IMR-90 (cell line): ENCODE results near the gene NIPAL3. TPM values are rescaled to one million over a fixed set of nuclear protein-coding genes. Genes with fewer than 3 reads are reported as not detected.

ENCODE experiments used
- ATAC-seq: fragments of 200-7000 bp; cut with Tn5 transposase; 2 replicates; pipeline ENCODE4 v1.9.1; 2020; ENCODE audit warnings: low read depth, mild to moderate bottlenecking, moderate library complexity
- BruUV-seq: library from RNA; stranded (reverse); fragments of 400-500 nt; replicated peaks from 2 replicates; lab custom pipeline; 2021; lab: Mats Ljungman, UMichigan
- CTCF ChIA-PET: fragments of 300-600 bp; formaldehyde crosslinking; extraction: SDS; loops from one replicate; lab custom pipeline; 2021; ENCODE audit warnings: antibody characterized with exemption; lab: Yijun Ruan, JAX
- POLR2A ChIA-PET: fragments of 300-600 bp; sonication (Branson Sonifier 250); formaldehyde crosslinking; loops from one replicate; lab custom pipeline; 2022; ENCODE audit warnings: antibody characterized with exemption; ENCODE audit not compliant: unreplicated experiment; lab: Charles Lee
- DNase-seq: peaks from one replicate; pipeline ENCODE4 v3.0.0; 2013
- H2AFZ ChIP-seq: replicated peaks from 2 replicates; pipeline ENCODE3; 2013; ENCODE audit warnings: low read length, mild to moderate bottlenecking; ENCODE audit not compliant: poor library complexity
- H2AK5ac ChIP-seq: 2 replicates; pipeline ENCODE4 v1.6.1; 2013; ENCODE audit warnings: low read depth, low read length, inconsistent platforms
- H2AK9ac ChIP-seq: replicated peaks from 2 replicates; pipeline ENCODE3; 2013; ENCODE audit warnings: mild to moderate bottlenecking, low read depth, low read length, moderate library complexity; ENCODE audit not compliant: poor library complexity
- H2BK120ac ChIP-seq: 2 replicates; pipeline ENCODE4 v1.6.1; 2013; ENCODE audit warnings: low read depth, low read length, inconsistent platforms
- H2BK15ac ChIP-seq: 3 replicates; pipeline ENCODE4 v1.6.1; 2013; ENCODE audit warnings: low read depth, low read length, inconsistent platforms
- H2BK20ac ChIP-seq: 2 replicates; pipeline ENCODE4 v1.6.1; 2013; ENCODE audit warnings: low read depth, mild to moderate bottlenecking, inconsistent platforms, low read length, moderate library complexity
- H2BK5ac ChIP-seq: 2 replicates; pipeline ENCODE4 v1.6.1; 2013; ENCODE audit warnings: mild to moderate bottlenecking, low read depth, low read length, inconsistent platforms; ENCODE audit not compliant: poor library complexity, severe bottlenecking
- H3K14ac ChIP-seq: replicated peaks from 2 replicates; pipeline ENCODE4 v1.6.1; 2013; ENCODE audit warnings: low read depth, low read length, inconsistent platforms
- H3K18ac ChIP-seq: 2 replicates; pipeline ENCODE4 v1.6.1; 2013; ENCODE audit warnings: low read depth, low read length, control low read depth
- H3K23ac ChIP-seq: 2 replicates; pipeline ENCODE4 v1.6.1; 2013; ENCODE audit warnings: low read depth, low read length, inconsistent platforms
- H3K27ac ChIP-seq: 2 replicates; pipeline ENCODE4 v1.5.1; 2013; ENCODE audit warnings: mild to moderate bottlenecking, control low read depth, low read length; ENCODE audit not compliant: insufficient read depth
- H3K27me3 ChIP-seq: 2 replicates; pipeline ENCODE4 v1.6.1; 2013; ENCODE audit warnings: low read length; ENCODE audit not compliant: control insufficient read depth, insufficient read depth
- H3K36me3 ChIP-seq: 2 replicates; pipeline ENCODE4 v1.6.1; 2013; ENCODE audit warnings: low read length, mixed read lengths; ENCODE audit not compliant: control insufficient read depth, insufficient read depth
- H3K4ac ChIP-seq: 2 replicates; pipeline ENCODE4 v1.6.1; 2013; ENCODE audit warnings: low read depth, low read length, inconsistent platforms
- H3K4me1 ChIP-seq: 2 replicates; pipeline ENCODE4 v1.6.1; 2013; ENCODE audit warnings: low read length, mixed read lengths; ENCODE audit not compliant: control insufficient read depth, insufficient read depth
- H3K4me2 ChIP-seq: 2 replicates; pipeline ENCODE4 v1.6.1; 2013; ENCODE audit warnings: low read depth, mild to moderate bottlenecking, control low read depth, low read length, moderate library complexity
- H3K4me3 ChIP-seq: 2 replicates; pipeline ENCODE4 v1.5.1; 2013; ENCODE audit warnings: low read depth, mild to moderate bottlenecking, control low read depth, low read length, moderate library complexity; ENCODE audit not compliant: insufficient read depth
- H3K56ac ChIP-seq: 2 replicates; pipeline ENCODE4 v1.6.1; 2013; ENCODE audit warnings: low read length, inconsistent platforms; ENCODE audit not compliant: insufficient read depth; ENCODE audit errors: extremely low read depth
- H3K79me1 ChIP-seq, 2 experiments: 2 replicates each; pipeline ENCODE4 v1.6.1; 2013; ENCODE audit warnings: low read length in 2 of 2, inconsistent platforms in 1 of 2, low read depth in 1 of 2
- H3K9ac ChIP-seq: 2 replicates; pipeline ENCODE4 v1.6.1; 2013; ENCODE audit warnings: low read depth, low read length, control low read depth
- H3K9me1 ChIP-seq: 2 replicates; pipeline ENCODE4 v1.6.1; 2013; ENCODE audit warnings: low read length, inconsistent platforms; ENCODE audit not compliant: insufficient read depth
- H3K9me3 ChIP-seq: 2 replicates; pipeline ENCODE4 v1.6.1; 2013; ENCODE audit warnings: low read length; ENCODE audit not compliant: control insufficient read depth, insufficient read depth
- H4K20me1 ChIP-seq: 2 replicates; pipeline ENCODE4 v1.6.1; 2013; ENCODE audit warnings: low read length, inconsistent platforms; ENCODE audit not compliant: insufficient read depth
- H4K5ac ChIP-seq: 2 replicates; pipeline ENCODE4 v1.6.1; 2013; ENCODE audit warnings: mild to moderate bottlenecking, low read depth, low read length, control low read depth
- H4K8ac ChIP-seq, 2 experiments: 2 replicates each; pipeline ENCODE4 v1.6.1; 2013; ENCODE audit warnings: low read depth in 2 of 2, low read length in 2 of 2, control low read depth in 1 of 2, inconsistent platforms in 1 of 2
- H4K91ac ChIP-seq: 2 replicates; pipeline ENCODE4 v1.6.1; 2013; ENCODE audit warnings: low read depth, low read length, inconsistent platforms; ENCODE audit not compliant: insufficient read depth
- BHLHE40 ChIP-seq: fragments of 150-350 bp; IDR thresholded peaks from 2 replicates; pipeline ENCODE4 v1.6.1; 2016; ENCODE audit warnings: mild to moderate bottlenecking, low read depth, low read length
- CEBPB ChIP-seq: IDR thresholded peaks from 2 replicates; pipeline ENCODE4 v1.6.1; 2012; ENCODE audit warnings: low read depth, low read length, improper control_type of control experiment
- CHD1 ChIP-seq: IDR thresholded peaks from 2 replicates; pipeline ENCODE4 v1.6.1; 2012; ENCODE audit warnings: low read depth, low read length, improper control_type of control experiment
- CTCF ChIP-seq: conservative IDR thresholded peaks from 2 replicates; pipeline ENCODE4 v1.5.1; 2012; ENCODE audit warnings: mild to moderate bottlenecking, low read depth, low read length, improper control_type of control experiment
- FOS ChIP-seq: fragments of 150-350 bp; IDR thresholded peaks from 2 replicates; pipeline ENCODE4 v1.6.1; 2016; ENCODE audit warnings: low read depth, low read length
- MAFK ChIP-seq: IDR thresholded peaks from 2 replicates; pipeline ENCODE4 v1.6.1; 2012; ENCODE audit warnings: low read depth, low read length, improper control_type of control experiment
- MAZ ChIP-seq: IDR thresholded peaks from 2 replicates; pipeline ENCODE4 v1.6.1; 2012; ENCODE audit warnings: low read depth, mild to moderate bottlenecking, low read length, improper control_type of control experiment, moderate library complexity, borderline replicate concordance
- MXI1 ChIP-seq: IDR thresholded peaks from 2 replicates; pipeline ENCODE4 v1.6.1; 2012; ENCODE audit warnings: low read depth, mild to moderate bottlenecking, low read length, moderate library complexity, borderline replicate concordance
- NFE2L2 ChIP-seq: fragments of 150-350 bp; IDR thresholded peaks from 2 replicates; pipeline ENCODE4 v1.6.1; 2016; ENCODE audit warnings: low read depth, mild to moderate bottlenecking, low read length
- POLR2A ChIP-seq: IDR thresholded peaks from 2 replicates; pipeline ENCODE4 v1.6.1; 2012; ENCODE audit warnings: mild to moderate bottlenecking, low read depth, low read length
- RAD21 ChIP-seq: IDR thresholded peaks from 2 replicates; pipeline ENCODE4 v1.6.1; 2012; ENCODE audit warnings: low read length, improper control_type of control experiment
- RCOR1 ChIP-seq: IDR thresholded peaks from 2 replicates; pipeline ENCODE4 v1.6.1; 2012; ENCODE audit warnings: mild to moderate bottlenecking, low read length, improper control_type of control experiment; ENCODE audit not compliant: insufficient replicate concordance
- RFX5 ChIP-seq: IDR thresholded peaks from 2 replicates; pipeline ENCODE4 v1.8.0; 2012; ENCODE audit warnings: low read depth, mild to moderate bottlenecking, low read length, moderate library complexity
- SMC3 ChIP-seq: fragments of 150-350 bp; IDR thresholded peaks from 2 replicates; pipeline ENCODE4 v1.6.1; 2016; ENCODE audit warnings: low read depth, mild to moderate bottlenecking, antibody characterized with exemption, low read length, moderate library complexity
- USF2 ChIP-seq: fragments of 150-350 bp; IDR thresholded peaks from 2 replicates; pipeline ENCODE4 v1.6.1; 2017; ENCODE audit warnings: mild to moderate bottlenecking, antibody characterized with exemption, low read length, low read depth
- WGBS, 2 experiments: methylation state at CpG; one replicate each; pipeline versions ENCODE4 v1.1.5 to v1.1.7; 2013; ENCODE audit warnings: missing lambda C conversion rate in 2 of 2; ENCODE audit not compliant: insufficient read length in 1 of 2; ENCODE audit errors: extremely low coverage in 2 of 2; 5-methylcytosine and 5-hydroxymethylcytosine counted together
- dilution Hi-C: fragments of 300-500 bp; cut with HindIII; formaldehyde crosslinking; loops from one replicate; pipeline ENCODE4 v1.14.3; 2018; ENCODE audit warnings: low sequenced_read_pairs; ENCODE audit not compliant: unreplicated experiment
- in situ Hi-C: fragments of 300-500 bp; cut with MboI; formaldehyde crosslinking; loops from 3 replicates; pipeline ENCODE4 v1.14.3; 2019; ENCODE audit warnings: low sequenced_read_pairs, inconsistent platforms, mixed read lengths
- intact Hi-C: fragments of 100-400 bp; cut with micrococcal nuclease; formaldehyde crosslinking; loops from 2 replicates; pipeline ENCODE4 v1.10.0; 2022
- polyA plus RNA-seq, 3 experiments: library from polyadenylated mRNA; depleted of rRNA; stranded (reverse); fragments of >200 nt; gene quantifications; 2 replicates each; pipeline ENCODE4 v1.2.3, GENCODE V29; 2012; ENCODE audit warnings: low replicate concordance in 1 of 3
- total RNA-seq: library from RNA; depleted of rRNA; stranded (reverse); fragments of >200 nt; gene quantifications from 2 replicates; pipeline ENCODE4 v1.2.3, GENCODE V29; 2012
- TF ChIP-seq, protein P1 (sequence below): fragments of 150-350 bp; IDR thresholded peaks from 2 replicates; pipeline ENCODE4 v1.6.1; 2016; ENCODE audit warnings: low read depth, mild to moderate bottlenecking, low read length, moderate library complexity, borderline replicate concordance

NIPAL3 gene
- total and polyA plus RNA-seq, 2 of the 4 experiments (the other 2 are of a cell fraction), result 55.0 to 123 TPM

GRCh38 chr1:24483441-24483840 lies 67.8 kb downstream of the NIPAL3 start:
- H2AFZ ChIP-seq, result no peak overlapping the region
- in situ Hi-C loops (no loop called here), dilution Hi-C loops (no loop called here), intact Hi-C loops (no loop called here)
- H3K36me3 ChIP-seq, result no peaks in the 10 kb centered on the region
- TF ChIP-seq MAFK, result no peak
- TF ChIP-seq RCOR1, result no peak
- TF ChIP-seq RFX5, result no peak
- no peak for TF ChIP-seq MXI1
- no peak for TF ChIP-seq CEBPB
- no peak for TF ChIP-seq USF2
- TF ChIP-seq SMC3, result no peak
- TF ChIP-seq NFE2L2, result no peak
- no peak for TF ChIP-seq POLR2A
- no peak for TF ChIP-seq CTCF
- TF ChIP-seq, protein P1, sequence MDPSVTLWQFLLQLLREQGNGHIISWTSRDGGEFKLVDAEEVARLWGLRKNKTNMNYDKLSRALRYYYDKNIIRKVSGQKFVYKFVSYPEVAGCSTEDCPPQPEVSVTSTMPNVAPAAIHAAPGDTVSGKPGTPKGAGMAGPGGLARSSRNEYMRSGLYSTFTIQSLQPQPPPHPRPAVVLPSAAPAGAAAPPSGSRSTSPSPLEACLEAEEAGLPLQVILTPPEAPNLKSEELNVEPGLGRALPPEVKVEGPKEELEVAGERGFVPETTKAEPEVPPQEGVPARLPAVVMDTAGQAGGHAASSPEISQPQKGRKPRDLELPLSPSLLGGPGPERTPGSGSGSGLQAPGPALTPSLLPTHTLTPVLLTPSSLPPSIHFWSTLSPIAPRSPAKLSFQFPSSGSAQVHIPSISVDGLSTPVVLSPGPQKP, result no peak
- no peak for TF ChIP-seq MAZ
- no peak for TF ChIP-seq BHLHE40
- TF ChIP-seq FOS, result no peak
- no peak for TF ChIP-seq RAD21
- TF ChIP-seq CHD1, result no peak
- no peak overlapping the region for H3K4ac ChIP-seq
- ChIA-PET CTCF (interaction anchor here (0.6 kb wide), 1 partner anchor 181 kb away, joined by 3 read pairs; no protein-coding TSS in a partner anchor), POLR2A (no interaction called here)
- H4K91ac ChIP-seq, result no peak overlapping the region
- H3K9ac ChIP-seq, result no peak overlapping the region
- no peaks in the 10 kb centered on the region for H3K9me1 ChIP-seq
- H2AK5ac ChIP-seq, result no peak overlapping the region
- H3K23ac ChIP-seq, result no peak overlapping the region
- WGBS, 2 experiments, result 89% methylated on average over 3 of the region's 5 CpGs; no CpG with 5 or more reads in 1 of the 2 experiments
- no peaks in the 10 kb centered on the region; the same call in 1 of the 2 replicates for H3K27me3 ChIP-seq
- no peak overlapping the region for H4K5ac ChIP-seq
- H3K9me3 ChIP-seq, result no peaks in the 10 kb centered on the region
- no peak overlapping the region for H2AK9ac ChIP-seq
- BruUV-seq, result no TSS peak
- no peak overlapping the region for H3K56ac ChIP-seq
- no peak overlapping the region for H3K14ac ChIP-seq
- H2BK120ac ChIP-seq, result no peak overlapping the region
- no peaks in the 10 kb centered on the region for H3K79me1 ChIP-seq
- no peaks in the 10 kb centered on the region for H3K4me1 ChIP-seq
- H3K27ac ChIP-seq, result no peak overlapping the region
- no peak for ATAC-seq
- no peak overlapping the region for H2BK15ac ChIP-seq
- H4K20me1 ChIP-seq, result no peaks in the 10 kb centered on the region
- no peak overlapping the region for H3K4me2 ChIP-seq
- no peak overlapping the region for H3K4me3 ChIP-seq
- no peak overlapping the region for H2BK20ac ChIP-seq
- H4K8ac ChIP-seq, result no peak overlapping the region
- no peak overlapping the region for H3K18ac ChIP-seq
- DNase-seq, result no peak
- no peak overlapping the region for H2BK5ac ChIP-seq
